ENCODE data around the gene KRT7.

The KRT7 gene

GRCh38 chr12:52263761-52264434 is 30.9 kb downstream of the KRT7 start:
- TF ChIP-seq, protein P1, sequence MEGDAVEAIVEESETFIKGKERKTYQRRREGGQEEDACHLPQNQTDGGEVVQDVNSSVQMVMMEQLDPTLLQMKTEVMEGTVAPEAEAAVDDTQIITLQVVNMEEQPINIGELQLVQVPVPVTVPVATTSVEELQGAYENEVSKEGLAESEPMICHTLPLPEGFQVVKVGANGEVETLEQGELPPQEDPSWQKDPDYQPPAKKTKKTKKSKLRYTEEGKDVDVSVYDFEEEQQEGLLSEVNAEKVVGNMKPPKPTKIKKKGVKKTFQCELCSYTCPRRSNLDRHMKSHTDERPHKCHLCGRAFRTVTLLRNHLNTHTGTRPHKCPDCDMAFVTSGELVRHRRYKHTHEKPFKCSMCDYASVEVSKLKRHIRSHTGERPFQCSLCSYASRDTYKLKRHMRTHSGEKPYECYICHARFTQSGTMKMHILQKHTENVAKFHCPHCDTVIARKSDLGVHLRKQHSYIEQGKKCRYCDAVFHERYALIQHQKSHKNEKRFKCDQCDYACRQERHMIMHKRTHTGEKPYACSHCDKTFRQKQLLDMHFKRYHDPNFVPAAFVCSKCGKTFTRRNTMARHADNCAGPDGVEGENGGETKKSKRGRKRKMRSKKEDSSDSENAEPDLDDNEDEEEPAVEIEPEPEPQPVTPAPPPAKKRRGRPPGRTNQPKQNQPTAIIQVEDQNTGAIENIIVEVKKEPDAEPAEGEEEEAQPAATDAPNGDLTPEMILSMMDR (IDR thresholded peaks at IDR 0.05; ENCODE audit: poor library complexity, severe bottlenecking) = no peak
- Histone ChIP-seq H3K4me3 (ENCODE audit: severe bottlenecking) (no peak overlapping the region), H3K36me3 (ENCODE audit: low read depth) (no peaks in the 10 kb centered on the region), H3K4me1 (ENCODE audit: insufficient read depth, poor library complexity, severe bottlenecking) (no peaks in the 10 kb centered on the region), H3K9me3 (ENCODE audit: severe bottlenecking) (no peaks in the 10 kb centered on the region), H3K27ac (ENCODE audit: poor library complexity, severe bottlenecking) (no peak overlapping the region), H3K27me3 (ENCODE audit: insufficient read depth, poor library complexity, severe bottlenecking) (no peaks in the 10 kb centered on the region)
- DNase-seq (ENCODE audit: low spot score) = peak; percentile 47
- no peak for ATAC-seq (ENCODE audit: low read depth)

DNA sequence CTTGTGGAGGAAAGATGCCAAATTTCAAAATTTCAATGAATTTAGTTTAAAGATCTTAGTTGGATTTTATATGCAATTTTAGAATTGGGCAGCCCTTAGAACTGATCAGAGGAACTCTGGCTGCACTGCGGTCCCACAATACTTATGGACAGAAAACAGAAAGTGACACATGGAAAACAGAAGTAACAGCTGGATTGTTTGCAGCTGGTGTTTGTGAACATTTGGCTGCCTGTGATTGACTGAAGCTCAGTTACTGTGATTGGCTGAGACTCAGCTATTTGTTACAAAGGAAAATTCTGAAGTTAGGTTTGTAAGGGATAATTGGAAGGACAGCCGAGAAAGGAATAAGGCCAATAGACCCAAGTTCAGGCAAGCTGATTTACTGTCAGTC is 31.4 kb downstream of the KRT7 start:
- H3K27me3 ChIP-seq (ENCODE audit: insufficient read depth, poor library complexity, severe bottlenecking) = no peaks in the 10 kb centered on the region
- no peaks in the 10 kb centered on the region for H3K9me3 ChIP-seq (ENCODE audit: severe bottlenecking)
- TF ChIP-seq, protein P1 (IDR thresholded peaks at IDR 0.05; ENCODE audit: poor library complexity, severe bottlenecking) = no peak
- H3K4me1 ChIP-seq (ENCODE audit: insufficient read depth, poor library complexity, severe bottlenecking) = no peaks in the 10 kb centered on the region
- no peak for ATAC-seq (ENCODE audit: low read depth)
- H3K4me3 ChIP-seq (ENCODE audit: severe bottlenecking) = no peak overlapping the region
- peak; percentile 2 for DNase-seq (ENCODE audit: low spot score)
- H3K36me3 ChIP-seq (ENCODE audit: low read depth) = no peaks in the 10 kb centered on the region
- H3K27ac ChIP-seq (ENCODE audit: poor library complexity, severe bottlenecking) = no peak overlapping the region

- Histone ChIP-seq H3K4me3 (ENCODE audit: severe bottlenecking) (no peak overlapping the region), H3K4me1 (ENCODE audit: insufficient read depth, poor library complexity, severe bottlenecking) (peaks cover 5% of the 10 kb centered on the region), H3K27me3 (ENCODE audit: insufficient read depth, poor library complexity, severe bottlenecking) (no peaks in the 10 kb centered on the region), H3K36me3 (ENCODE audit: low read depth) (no peaks in the 10 kb centered on the region), H3K9me3 (ENCODE audit: severe bottlenecking) (no peaks in the 10 kb centered on the region), H3K27ac (ENCODE audit: poor library complexity, severe bottlenecking) (no peak overlapping the region)
- no peak for ATAC-seq (ENCODE audit: low read depth)
- peak; percentile 33 for DNase-seq (ENCODE audit: low spot score)
- TF ChIP-seq, protein P1 (IDR thresholded peaks at IDR 0.05; ENCODE audit: poor library complexity, severe bottlenecking) = no peak
Measured at GRCh38 chr12:52266514-52266913, 33.5 kb downstream of the KRT7 start.

DNA sequence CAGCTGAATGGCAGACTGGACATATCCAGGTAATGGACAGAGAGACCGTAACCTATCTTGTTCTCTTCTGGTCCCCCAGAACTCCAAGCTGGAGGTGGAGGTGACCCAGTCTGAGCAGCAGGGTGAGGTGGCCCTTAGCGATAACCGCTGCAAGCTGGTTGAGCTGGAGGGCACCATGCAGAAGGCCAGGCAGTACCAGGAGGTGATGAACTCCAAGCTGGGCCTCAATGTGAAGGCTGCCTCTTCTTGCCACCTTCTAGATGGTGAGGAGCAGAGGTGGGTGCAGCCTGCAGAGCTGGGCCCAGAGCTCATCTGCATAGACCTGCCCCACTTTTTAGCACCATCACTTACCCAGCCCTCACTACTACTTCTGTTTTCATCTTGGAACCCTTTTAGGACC is 34.2 kb downstream of the KRT7 start:
- TF ChIP-seq, protein P1 (IDR thresholded peaks at IDR 0.05; ENCODE audit: poor library complexity, severe bottlenecking) = no peak
- Histone ChIP-seq H3K9me3 (ENCODE audit: severe bottlenecking) (no peaks in the 10 kb centered on the region), H3K4me1 (ENCODE audit: insufficient read depth, poor library complexity, severe bottlenecking) (peaks cover 5% of the 10 kb centered on the region), H3K36me3 (ENCODE audit: low read depth) (no peaks in the 10 kb centered on the region), H3K27me3 (ENCODE audit: insufficient read depth, poor library complexity, severe bottlenecking) (no peaks in the 10 kb centered on the region), H3K4me3 (ENCODE audit: severe bottlenecking) (no peak overlapping the region), H3K27ac (ENCODE audit: poor library complexity, severe bottlenecking) (no peak overlapping the region)
- no peak for ATAC-seq (ENCODE audit: low read depth)
- peak; percentile 11 for DNase-seq (ENCODE audit: low spot score)

DNA sequence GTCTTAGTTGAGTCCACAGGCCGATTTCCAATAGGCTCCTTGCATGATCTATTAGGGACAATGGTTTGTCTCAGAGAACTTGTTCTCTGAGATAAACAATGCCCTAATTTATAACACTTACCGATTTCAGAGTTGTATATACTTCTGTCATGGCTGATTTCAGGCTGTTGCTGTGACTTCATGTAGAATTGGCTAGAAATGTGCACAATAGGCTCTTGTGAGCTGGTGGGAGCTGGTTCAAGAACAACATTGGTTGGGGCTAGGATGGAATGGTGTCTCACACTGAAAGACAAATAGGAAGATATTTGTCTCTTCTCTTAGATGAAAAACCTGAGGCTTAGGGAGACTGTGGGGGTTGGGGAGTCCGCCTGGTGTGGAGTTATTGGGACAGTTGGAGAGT is 34.7 kb downstream of the KRT7 start:
- H3K36me3 ChIP-seq (ENCODE audit: low read depth) = no peaks in the 10 kb centered on the region
- ATAC-seq (ENCODE audit: low read depth) (no peak), DNase-seq (ENCODE audit: low spot score) (no peak)
- H3K4me3 ChIP-seq (ENCODE audit: severe bottlenecking) = no peak overlapping the region
- no peak overlapping the region for H3K27ac ChIP-seq (ENCODE audit: poor library complexity, severe bottlenecking)
- no peaks in the 10 kb centered on the region for H3K9me3 ChIP-seq (ENCODE audit: severe bottlenecking)
- TF ChIP-seq, protein P1 (IDR thresholded peaks at IDR 0.05; ENCODE audit: poor library complexity, severe bottlenecking) = no peak
- H3K27me3 ChIP-seq (ENCODE audit: insufficient read depth, poor library complexity, severe bottlenecking) = no peaks in the 10 kb centered on the region
- H3K4me1 ChIP-seq (ENCODE audit: insufficient read depth, poor library complexity, severe bottlenecking) = peaks cover 5% of the 10 kb centered on the region
